ENCODE results near the gene GATM. TPM values are rescaled to one million over a fixed set of nuclear protein-coding genes. Genes with fewer than 3 reads are reported as not detected.

GATM gene
- total and polyA plus RNA-seq, 2 of the 8 experiments (the other 6 are each of a cell fraction or from before 2014, with no cell fraction given), result 10.2 to 15.1 TPM

DNA sequence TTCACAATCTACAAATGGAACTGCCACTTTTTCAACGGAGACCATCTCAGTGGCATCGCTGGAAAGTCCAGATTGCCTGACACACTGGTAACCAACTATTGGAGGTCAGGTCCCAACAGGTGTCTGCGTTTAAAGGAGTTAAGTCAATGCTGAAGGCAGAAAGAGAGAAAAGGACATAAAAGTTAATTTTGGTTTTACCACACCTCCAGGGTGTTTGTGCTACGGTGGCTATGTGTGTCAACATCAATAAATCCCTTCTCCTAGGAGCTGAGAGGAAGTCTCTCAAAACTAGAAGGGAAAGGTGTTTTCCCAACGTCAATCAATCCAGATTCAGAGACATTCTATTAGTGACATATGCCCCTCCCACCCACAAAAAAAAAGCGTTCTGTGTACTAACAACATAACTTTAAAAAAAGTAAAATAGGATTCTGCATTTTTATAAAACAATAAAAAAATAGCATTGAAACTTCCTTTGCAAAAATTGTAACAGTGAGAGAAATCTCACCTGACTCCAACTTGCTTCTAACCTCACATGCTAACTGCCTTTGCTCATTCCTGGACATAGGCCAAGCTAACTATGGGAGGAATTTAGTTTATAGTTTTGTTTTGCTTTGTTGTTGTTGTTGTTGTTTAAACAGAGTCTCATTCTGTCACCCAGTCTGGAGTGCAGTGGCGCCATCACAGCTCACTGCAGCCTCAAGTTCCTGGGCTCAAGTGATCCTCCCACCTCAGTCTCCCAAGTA, 58.7 kb downstream of the GATM start (continued):
- TF ChIP-seq, protein P1, sequence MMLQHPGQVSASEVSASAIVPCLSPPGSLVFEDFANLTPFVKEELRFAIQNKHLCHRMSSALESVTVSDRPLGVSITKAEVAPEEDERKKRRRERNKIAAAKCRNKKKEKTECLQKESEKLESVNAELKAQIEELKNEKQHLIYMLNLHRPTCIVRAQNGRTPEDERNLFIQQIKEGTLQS (IDR thresholded peaks at IDR 0.05; ENCODE audit: insufficient read depth, low read depth, low read length), result no peak
- TF ChIP-seq SIX5 (IDR thresholded peaks at IDR 0.05; ENCODE audit: low read depth, low read length) (no peak), EZH2 (IDR thresholded peaks at IDR 0.05; ENCODE audit: low read depth, low read length, severe bottlenecking) (no peak)

All from H1 (cell line).